GM12874 (cell line): ENCODE measurements around the gene CEMP1.

Experiments
- CTCF ChIP-seq: IDR thresholded peaks from 2 replicates; pipeline ENCODE4 v1.5.1; 2011; ENCODE audit warnings: low read depth, mild to moderate bottlenecking, control low read depth, low read length, moderate library complexity; ENCODE audit not compliant: insufficient read depth

Gene CEMP1

DNA sequence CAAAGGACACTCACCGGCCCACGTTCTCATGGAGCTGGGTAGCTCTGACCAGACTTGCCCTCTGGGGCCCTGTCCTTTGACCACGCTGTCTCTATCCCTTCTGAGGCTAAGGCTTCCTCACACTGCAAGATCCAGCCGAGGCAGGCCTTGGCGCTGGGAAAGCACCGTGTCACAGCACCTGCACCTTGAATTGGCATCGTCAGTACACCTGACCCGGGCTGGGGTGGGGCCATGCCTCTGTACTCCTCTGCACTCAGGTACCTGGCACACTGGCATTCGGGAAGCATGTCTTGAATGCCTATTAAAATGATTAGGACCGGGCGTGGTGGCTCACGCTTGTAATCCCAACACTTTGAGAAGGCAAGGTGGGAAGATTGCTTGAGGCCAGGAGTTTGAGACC lies 50.3 kb downstream of the CEMP1 start:
- no peak for TF ChIP-seq CTCF
